T-helper 22 cell (primary cell): ENCODE results near the gene TRIM63.
A peak's percentile ranks its signal among the peaks of the same experiment; 100 is the strongest.

Experiments used
- DNase-seq: peaks from one replicate; pipeline ENCODE4 v3.0.0-alpha.2; 2020; ENCODE audit warnings: low read depth

TRIM63 gene

GRCh38 chr1:26055041-26055440, 12.4 kb downstream of the TRIM63 start:
- DNase-seq, result no peak

DNA sequence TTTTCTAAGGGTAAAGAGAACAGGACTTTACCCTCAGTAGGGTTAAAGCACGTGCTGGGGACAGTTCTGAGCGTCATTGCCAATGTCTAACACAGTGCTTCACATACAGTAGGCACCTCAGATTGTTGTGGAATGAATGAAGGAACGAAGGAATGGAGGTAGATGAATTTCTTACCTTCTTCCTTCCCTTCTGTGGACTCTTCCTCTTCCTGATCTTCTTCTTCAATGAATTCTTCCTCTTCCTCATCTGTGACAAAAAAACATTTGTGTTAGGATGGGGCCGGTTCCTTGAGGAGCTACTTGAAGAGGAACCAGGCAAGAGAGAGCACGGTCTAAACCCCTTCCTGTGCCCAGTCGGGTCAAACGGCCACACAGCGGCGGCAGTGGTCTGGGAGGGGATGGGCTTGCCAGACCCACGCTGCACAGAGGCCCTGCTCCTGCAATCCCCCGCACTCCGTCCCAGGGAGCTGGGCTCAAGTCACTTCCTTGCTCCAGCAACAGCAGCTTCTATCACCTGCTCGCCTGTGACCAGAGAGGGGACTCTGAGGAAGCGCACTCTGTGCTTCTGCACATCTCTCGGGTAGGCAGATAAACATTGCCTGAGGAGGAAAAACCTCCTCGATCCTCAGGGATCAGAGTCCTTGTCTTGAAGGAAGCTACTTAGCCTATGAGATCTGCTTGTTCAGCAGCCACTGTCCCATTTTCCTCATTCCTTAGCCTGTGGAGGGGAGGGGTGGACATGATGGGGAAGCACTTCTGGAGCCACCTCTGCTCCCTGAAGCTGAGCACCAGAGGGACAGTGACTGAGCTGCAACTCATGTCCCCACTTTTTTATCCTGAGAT, 13.5 kb downstream of the TRIM63 start:
- DNase-seq, result no peak

- DNase-seq, result no peak
Measured at GRCh38 chr1:26050248-26050640, 17.2 kb downstream of the TRIM63 start.

GRCh38 chr1:26049531-26050247, 17.7 kb downstream of the TRIM63 start:
- no peak for DNase-seq

DNA sequence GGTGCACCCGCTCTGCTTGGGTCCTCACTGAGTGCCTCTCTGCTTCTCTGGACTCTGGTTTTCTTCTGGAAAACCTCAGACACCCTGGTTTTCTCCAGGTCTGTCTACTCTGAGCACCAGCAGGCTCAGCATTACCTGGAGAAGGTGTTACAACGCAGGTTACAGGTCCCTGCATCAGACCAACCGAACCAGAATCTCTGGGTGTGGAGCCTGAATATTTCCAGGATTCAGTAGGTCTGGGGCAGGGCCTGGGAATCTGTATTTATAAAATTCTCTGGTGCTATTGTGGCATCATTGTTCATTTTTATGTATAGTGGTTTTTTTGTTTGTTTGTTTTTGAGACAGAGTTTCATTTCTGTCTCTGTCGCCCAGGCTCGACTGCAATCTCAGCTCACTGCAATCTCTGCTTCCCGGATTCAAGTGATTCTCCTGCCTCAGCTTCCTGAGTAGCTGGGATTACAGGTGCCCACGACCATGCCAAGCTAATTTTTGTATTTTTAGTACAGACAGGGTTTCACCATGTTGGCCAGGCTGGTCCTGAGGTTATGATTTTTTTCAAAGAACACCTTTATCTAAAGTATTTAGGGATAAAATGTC, 20.1 kb downstream of the TRIM63 start:
- no peak for DNase-seq

GRCh38 chr1:26046246-26047095, 21.0 kb downstream of the TRIM63 start:
- no peak for DNase-seq

DNA sequence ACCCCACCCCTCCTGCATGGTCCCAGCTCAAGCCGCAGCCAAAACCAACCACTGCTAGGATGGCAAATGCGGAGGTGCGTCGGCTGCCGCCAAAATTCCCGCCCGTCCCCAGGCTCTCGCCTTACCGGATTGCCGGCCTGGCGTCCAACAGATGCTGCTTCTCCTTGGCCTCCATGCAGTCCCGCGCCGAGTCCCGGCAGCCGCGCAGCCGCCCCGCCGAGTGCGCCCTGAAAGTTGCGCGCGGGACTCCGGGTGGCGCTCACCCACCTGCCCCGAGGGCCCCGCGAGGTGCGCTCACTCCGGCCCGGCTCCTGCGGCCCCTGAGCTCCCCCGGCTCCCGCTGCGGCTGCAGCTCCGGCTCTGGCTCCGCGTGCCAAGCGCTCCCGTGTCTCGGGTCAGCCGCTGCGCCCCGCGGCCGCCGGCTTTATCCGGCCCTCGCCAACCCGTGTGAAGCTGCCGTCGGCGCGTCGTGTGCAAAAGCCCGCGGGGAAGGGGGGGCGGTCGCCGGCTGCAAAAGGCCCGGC, 21.6 kb downstream of the TRIM63 start, which contains the start of gene SLC30A2:
TSS of gene SLC30A2 (minus strand) at position 397 of the 524 bp plus-strand sequence. CDS start at position 175, 222 bp downstream.
- DNase-seq, result no peak

DNA sequence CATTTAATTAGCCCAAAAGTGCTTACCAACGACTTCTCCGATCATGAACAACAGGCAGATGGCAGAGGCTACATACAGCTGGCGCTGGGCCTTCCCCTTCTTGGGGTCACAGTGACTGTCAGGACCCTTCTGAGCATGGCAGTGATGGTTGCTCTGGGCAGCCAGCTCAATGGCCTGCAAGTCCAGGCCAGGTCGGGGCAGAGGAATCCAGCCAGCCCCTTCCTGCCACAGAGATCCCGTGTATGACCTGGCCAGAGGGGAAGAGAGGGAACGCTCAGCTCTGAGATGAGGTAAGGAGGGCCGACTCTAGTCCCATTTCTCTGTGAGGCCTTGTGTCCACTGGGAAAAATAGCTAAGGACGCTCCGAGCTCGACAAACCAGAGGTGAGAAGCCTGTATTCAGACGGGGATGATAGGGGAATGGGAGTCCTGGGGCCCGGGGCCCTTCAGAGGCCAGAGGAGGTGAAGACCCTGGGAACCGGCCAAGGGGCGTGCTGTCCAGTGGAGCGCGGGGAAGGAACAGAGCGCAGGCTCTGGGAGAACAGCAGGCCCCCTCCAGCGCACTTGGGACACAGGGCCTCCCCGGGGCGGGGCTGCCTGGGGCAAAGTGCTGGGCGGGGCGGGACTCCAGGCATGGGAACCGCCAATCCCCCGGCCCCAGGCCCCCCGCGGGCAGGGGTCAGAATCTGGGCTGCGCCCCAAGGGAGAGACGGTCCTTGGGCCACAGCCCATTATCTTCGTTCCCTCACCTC, 22.3 kb downstream of the TRIM63 start:
- no peak for DNase-seq

- DNase-seq, result no peak
Measured at GRCh38 chr1:26044414-26044813, 23.0 kb downstream of the TRIM63 start.

DNA sequence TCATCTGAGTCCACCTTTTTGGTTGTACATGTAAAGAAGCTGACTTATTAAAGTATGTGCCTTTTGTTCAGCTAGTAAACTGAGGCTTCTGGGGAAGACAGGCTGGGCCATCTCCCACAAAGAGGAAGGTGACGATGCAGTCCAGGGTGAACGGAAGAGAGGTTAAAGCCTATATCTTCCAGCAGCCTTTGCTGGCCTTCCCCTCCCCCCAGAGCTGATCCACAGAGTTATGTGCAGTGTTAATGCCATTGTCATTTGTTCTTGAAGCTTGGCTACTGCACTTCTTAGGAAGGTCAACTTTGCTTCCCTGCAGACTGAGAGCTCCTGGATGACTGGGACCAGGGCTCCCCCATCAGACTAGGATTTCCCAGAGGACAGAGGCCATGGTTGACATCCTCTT, 23.7 kb downstream of the TRIM63 start:
- no peak for DNase-seq

- no peak for DNase-seq
Measured at GRCh38 chr1:26041978-26042377, 25.5 kb downstream of the TRIM63 start.

- DNase-seq, result no peak
Measured at GRCh38 chr1:26041401-26041800, 26.0 kb downstream of the TRIM63 start.

GRCh38 chr1:26038904-26039303, 28.5 kb downstream of the TRIM63 start:
- no peak for DNase-seq

DNA sequence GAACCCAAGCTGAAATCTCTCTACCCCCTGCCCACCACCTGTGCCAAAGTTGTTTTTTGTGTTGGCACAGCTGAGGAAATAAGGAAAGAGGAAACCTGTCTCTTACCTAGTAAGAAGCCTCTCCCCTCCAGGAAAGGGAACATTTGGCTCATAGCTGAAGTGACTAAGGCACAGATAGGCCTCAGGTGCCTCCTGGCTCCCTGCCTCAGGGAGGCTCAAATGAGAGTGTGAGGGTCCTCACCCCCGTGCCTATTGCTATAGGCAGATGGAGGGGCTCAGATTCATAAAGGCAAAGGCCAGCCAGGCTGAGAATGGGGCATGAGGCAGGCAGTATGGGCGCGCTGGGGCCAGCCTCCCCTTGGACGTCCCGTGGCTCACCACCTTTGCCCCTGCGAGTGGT, 29.0 kb downstream of the TRIM63 start:
- DNase-seq, result no peak

DNA sequence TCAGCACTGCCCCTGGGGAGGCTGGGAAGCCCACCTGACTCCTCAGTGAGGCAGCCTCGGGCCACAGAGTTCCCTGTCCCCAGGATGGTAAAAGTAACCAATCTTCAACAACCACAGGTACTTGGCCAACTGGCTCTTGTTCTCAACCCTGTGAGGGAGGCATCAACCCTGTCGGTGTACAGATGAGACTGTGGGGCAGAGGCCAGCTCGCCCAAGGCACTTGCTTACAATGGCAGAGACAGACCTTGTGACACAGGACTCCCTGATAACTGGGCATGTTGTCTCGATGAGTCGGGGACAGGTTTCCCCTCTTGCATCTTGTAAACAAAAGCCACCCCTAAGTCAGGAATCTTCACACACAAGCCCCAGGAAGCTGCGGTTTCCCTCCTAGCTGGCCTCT, 29.5 kb downstream of the TRIM63 start:
- no peak for DNase-seq

GRCh38 chr1:26036756-26037281, 30.6 kb downstream of the TRIM63 start:
- no peak for DNase-seq

GRCh38 chr1:26035959-26036755, 31.3 kb downstream of the TRIM63 start:
- DNase-seq, result peak; percentile 42

- DNase-seq, result peak; percentile 86
Measured at GRCh38 chr1:26035203-26035958, 32.0 kb downstream of the TRIM63 start.
